ENCODE measurements around the gene PITX3.
"Not testable (repeated sequence)": the region's sequence is repeated elsewhere in the genome, so short reads cannot be mapped to it uniquely, and the experiment has no call there.

The PITX3 gene

DNA sequence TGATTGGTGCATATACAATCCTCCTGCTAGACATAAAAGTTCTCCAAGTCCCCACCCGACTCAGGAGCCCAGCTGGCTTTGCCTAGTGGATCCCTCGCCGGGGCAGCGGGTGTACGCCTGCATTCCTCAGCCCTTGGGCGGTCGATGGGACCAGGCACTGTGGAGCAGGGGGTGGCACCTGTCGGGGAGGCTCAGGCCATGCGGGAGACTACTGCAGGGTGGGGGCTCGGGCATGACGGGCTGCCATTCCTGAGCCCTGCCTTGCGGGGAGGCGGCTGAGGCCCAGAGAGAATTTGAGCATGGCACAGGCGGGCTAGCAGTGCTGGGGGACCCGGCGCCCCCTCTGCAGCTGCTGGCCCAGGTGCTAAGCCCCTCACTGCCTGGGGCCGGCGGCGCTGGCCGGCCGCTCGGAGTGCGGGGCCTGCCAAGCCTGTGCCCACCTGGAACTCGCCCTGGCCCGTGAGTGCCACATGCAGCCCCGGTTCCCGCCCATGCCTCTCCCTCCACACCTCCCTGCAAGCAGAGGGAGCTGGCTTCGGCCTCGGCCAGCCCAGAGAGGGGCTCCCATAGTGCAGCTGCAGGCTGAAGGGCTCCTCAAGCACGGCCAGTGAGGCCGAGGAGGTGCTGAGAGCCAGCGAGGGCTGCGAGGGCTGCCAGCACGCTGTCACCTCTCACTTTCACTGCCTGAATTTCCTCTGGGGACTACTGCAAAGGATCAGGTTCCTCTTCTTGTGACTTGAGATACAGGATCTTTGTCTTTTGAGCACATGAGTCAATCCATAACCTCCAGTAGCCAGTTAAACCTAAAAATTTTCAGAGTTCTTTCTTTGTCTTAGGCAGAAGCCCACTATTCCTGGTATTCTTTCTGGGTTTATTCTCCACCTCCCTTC is 40.3 kb downstream of the PITX3 start:
- POLR2A ChIA-PET = no interaction called here
- DNase-seq (ENCODE audit: extremely low spot score) = no peak
- CTCF ChIA-PET = interaction anchor here (0.9 to 2.1 kb wide), 4 partner anchors 10 to 151 kb away, joined by 3 to 11 read pairs (median 5); no protein-coding TSS in a partner anchor
- TF ChIP-seq, protein P1, sequence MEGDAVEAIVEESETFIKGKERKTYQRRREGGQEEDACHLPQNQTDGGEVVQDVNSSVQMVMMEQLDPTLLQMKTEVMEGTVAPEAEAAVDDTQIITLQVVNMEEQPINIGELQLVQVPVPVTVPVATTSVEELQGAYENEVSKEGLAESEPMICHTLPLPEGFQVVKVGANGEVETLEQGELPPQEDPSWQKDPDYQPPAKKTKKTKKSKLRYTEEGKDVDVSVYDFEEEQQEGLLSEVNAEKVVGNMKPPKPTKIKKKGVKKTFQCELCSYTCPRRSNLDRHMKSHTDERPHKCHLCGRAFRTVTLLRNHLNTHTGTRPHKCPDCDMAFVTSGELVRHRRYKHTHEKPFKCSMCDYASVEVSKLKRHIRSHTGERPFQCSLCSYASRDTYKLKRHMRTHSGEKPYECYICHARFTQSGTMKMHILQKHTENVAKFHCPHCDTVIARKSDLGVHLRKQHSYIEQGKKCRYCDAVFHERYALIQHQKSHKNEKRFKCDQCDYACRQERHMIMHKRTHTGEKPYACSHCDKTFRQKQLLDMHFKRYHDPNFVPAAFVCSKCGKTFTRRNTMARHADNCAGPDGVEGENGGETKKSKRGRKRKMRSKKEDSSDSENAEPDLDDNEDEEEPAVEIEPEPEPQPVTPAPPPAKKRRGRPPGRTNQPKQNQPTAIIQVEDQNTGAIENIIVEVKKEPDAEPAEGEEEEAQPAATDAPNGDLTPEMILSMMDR (IDR thresholded peaks at IDR 0.05; ENCODE audit: control extremely low read depth, extremely low read depth, low read depth, missing control alignments) = no peak

DNA sequence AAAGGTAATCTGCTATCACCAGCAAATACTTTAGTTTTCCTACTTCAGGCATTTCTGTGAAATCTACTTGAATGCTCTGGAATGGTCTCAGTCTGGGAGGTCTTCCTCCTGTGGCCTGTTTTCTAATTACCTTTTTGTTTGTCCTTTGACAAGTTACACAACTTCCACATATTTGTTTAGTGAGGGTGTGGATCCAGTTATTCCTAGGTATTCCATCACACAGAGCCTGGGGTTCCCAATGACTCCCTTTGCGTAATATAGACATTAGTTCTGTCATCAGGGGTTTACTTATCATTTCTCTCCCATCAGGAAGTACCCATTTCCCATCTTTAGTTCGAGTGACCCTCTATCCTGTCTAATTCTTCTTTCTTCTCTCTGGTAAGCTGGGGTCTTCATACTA is 43.3 kb downstream of the PITX3 start:
- ChIA-PET CTCF (no interaction called here), POLR2A (no interaction called here)
- no peak for DNase-seq (ENCODE audit: extremely low spot score)
- TF ChIP-seq, protein P1 (IDR thresholded peaks at IDR 0.05; ENCODE audit: control extremely low read depth, extremely low read depth, low read depth, missing control alignments) = no peak

DNA sequence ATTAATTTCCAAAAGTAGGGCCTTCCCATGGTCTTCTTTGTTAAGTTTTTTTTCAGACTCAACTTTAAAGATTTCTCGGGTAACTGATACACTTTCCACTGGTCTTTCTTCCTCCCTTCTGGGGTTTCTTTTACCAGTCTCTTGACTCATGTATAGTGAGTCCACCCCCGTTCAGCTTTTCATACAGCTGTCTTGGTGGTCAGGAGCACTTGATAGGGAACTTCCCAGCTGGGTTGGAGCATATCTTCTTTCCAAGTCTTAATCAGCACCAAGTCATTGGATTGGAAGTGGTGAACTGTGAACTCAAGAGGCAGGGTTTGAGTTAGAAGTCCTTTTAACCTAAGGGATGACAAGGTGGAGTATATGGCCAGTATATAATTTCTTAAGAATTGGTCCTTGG is 44.4 kb downstream of the PITX3 start:
- DNase-seq (ENCODE audit: extremely low spot score) = peak; percentile 47
- ChIA-PET POLR2A (no interaction called here), CTCF (interaction anchor here (0.9 to 1.6 kb wide), 2 partner anchors 25 to 27 kb away, joined by 3 to 4 read pairs; no protein-coding TSS in a partner anchor)
- TF ChIP-seq, protein P1 (IDR thresholded peaks at IDR 0.05; ENCODE audit: control extremely low read depth, extremely low read depth, low read depth, missing control alignments) = no peak

DNA sequence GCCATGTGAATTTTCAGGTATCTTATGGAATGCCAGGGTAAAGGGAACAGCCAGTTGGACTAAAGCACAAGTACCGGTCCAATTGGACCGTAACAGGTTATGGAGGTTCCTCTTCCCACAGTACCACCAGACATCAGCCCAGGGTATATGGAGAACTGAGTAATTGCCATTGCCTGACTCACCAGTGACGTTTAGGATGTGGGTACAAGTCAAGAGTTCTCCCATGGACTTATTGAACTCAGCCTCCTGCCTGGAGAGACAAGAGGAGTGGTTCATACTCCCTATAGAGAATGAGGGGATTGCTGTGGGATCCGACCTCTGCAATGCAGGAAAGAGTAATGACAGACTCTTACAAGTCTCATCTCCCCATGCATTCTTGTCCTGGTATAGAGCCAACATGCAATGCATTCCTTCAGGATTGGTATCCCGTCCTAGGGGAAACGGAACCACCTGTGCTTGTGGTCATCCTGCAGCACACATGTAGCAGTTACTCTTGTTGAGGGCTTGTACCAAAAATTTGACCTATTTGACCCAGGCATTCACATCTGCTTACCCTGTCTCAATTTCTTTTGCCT is 45.9 kb downstream of the PITX3 start:
- ChIA-PET POLR2A (no interaction called here), CTCF (no interaction called here)
- DNase-seq (ENCODE audit: extremely low spot score) = no peak
- TF ChIP-seq, protein P1 (IDR thresholded peaks at IDR 0.05; ENCODE audit: control extremely low read depth, extremely low read depth, low read depth, missing control alignments) = no peak

DNA sequence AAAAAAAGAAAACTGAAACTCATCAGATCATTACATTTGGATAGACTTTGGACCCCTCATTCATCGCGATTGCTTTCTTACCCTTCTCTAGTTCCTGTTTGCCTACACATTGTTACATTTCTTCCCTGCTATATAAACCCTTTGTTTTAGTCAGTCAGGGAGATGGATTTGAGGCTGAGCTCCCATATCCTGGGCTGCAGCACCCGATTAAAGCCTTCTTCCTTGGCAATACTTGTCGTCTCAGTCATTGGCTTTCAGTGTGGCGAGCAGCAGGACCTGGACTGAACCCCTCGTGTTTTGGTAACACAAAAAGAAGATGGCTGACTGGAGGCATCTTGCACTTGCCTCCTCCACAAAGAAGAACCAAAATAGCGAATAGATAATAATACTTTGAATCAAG is 49.4 kb downstream of the PITX3 start:
- no peak for DNase-seq (ENCODE audit: extremely low spot score)
- CTCF ChIA-PET = interaction anchor here (1.1 to 5.2 kb wide), 5 partner anchors 12 to 160 kb away, joined by 3 to 24 read pairs (median 3); no protein-coding TSS in a partner anchor
- POLR2A ChIA-PET = no interaction called here
- TF ChIP-seq, protein P1 (IDR thresholded peaks at IDR 0.05; ENCODE audit: control extremely low read depth, extremely low read depth, low read depth, missing control alignments) = no peak

DNA sequence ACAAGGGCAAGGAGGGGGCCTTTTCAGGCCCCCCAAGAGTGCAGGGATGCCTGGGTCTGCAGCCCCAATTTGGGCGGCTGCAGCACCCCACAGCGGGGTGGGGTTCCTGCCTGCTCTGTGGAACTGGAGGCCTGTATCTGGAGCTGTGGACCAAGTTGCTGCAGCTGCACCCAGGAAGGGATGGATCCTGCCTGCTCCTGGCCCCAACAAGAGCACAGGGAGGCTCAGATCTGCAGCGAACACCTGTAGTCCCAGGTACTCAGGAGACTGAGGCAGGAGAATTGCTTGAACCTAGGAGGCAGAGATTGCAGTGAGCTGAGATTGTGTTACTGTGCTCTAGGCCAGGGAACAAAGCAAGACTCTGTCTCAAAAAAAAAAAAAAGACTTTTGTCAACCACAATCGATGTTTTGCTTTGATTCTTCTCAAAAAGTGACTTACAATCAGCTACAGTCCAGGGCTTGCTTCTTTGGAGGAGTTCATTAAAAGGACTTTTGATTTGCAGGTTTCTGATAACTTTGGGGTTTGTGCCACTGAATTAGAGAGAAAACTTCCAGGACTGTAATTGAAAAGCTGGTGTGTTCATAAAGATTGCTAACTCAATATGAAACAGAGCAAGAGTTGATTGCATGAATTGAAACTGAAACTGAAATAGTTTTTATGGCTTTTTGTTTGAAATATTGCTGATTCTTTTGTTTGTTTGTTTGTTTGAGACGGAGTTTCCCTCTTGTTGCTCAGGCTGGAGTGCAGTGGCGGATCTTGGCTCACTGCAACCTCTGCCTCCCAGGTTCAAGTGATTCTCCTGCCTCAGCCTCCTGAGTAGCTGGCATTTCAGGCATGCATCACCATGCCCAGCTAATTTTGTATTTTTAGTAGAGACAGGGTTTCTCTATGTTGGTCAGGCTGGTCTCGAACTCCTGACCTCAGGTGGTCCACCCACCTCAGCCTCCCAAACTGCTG is 52.1 kb downstream of the PITX3 start:
- POLR2A ChIA-PET = not testable (repeated sequence)
- peak; percentile 44 for DNase-seq (ENCODE audit: extremely low spot score)
- CTCF ChIA-PET = interaction anchor here (1.0 to 6.6 kb wide), 8 partner anchors 10 to 195 kb away, joined by 3 to 42 read pairs (median 4); no protein-coding TSS in a partner anchor
